ENCODE data around the gene THBS3. TPM values are rescaled to one million over a fixed set of nuclear protein-coding genes. Genes with fewer than 3 reads are reported as not detected.

THBS3 gene
- total RNA-seq, 1 donor from 2014 or later: 118 TPM

- H3K36me3 Mint-ChIP-seq (ENCODE audit: low read depth): peaks cover 20% of the 10 kb centered on the region
- H3K27ac Mint-ChIP-seq (ENCODE audit: unreplicated experiment): peak within 1 kb of the TSS; percentile 98
- TF ChIP-seq CTCF (IDR thresholded peaks at IDR 0.05): peak; percentile 96
- no peaks in the 10 kb centered on the region for H3K27me3 Mint-ChIP-seq (ENCODE audit: low read depth)
- peak within 1 kb of the TSS; percentile 97 for H3K4me3 Mint-ChIP-seq (ENCODE audit: unreplicated experiment)
- no peaks in the 10 kb centered on the region for H3K9me3 Mint-ChIP-seq (ENCODE audit: low read depth)
- H3K4me1 Mint-ChIP-seq (ENCODE audit: low read depth): peaks cover 54% of the 10 kb centered on the region
- DNase-seq (ENCODE audit: low spot score): peak; percentile 98
Observed at GRCh38 chr1:155172732-155173477, 34.8 kb downstream of the THBS3 start, which contains the start of gene KRTCAP2. TSS of gene KRTCAP2 (minus strand) at chr1:155173304. CDS start at chr1:155173224, 80 bp downstream.

GRCh38 chr1:155171836-155172731, 35.6 kb downstream of the THBS3 start:
- peak overlapping the region; percentile 97 for H3K4me3 Mint-ChIP-seq (ENCODE audit: unreplicated experiment)
- H3K27me3 Mint-ChIP-seq (ENCODE audit: low read depth): no peaks in the 10 kb centered on the region
- H3K27ac Mint-ChIP-seq (ENCODE audit: unreplicated experiment): peak overlapping the region; percentile 98
- peaks cover 15% of the 10 kb centered on the region for H3K36me3 Mint-ChIP-seq (ENCODE audit: low read depth)
- no peaks in the 10 kb centered on the region for H3K9me3 Mint-ChIP-seq (ENCODE audit: low read depth)
- H3K4me1 Mint-ChIP-seq (ENCODE audit: low read depth): peaks cover 60% of the 10 kb centered on the region
- peak; percentile 15 for DNase-seq (ENCODE audit: low spot score)
- TF ChIP-seq CTCF (IDR thresholded peaks at IDR 0.05): no peak

GRCh38 chr1:155170806-155171205, 36.9 kb downstream of the THBS3 start:
- Mint-ChIP-seq H3K4me1 (ENCODE audit: low read depth) (peaks cover 51% of the 10 kb centered on the region), H3K4me3 (ENCODE audit: unreplicated experiment) (no peak overlapping the region), H3K27ac (ENCODE audit: unreplicated experiment) (no peak overlapping the region), H3K27me3 (ENCODE audit: low read depth) (no peaks in the 10 kb centered on the region), H3K9me3 (ENCODE audit: low read depth) (no peaks in the 10 kb centered on the region), H3K36me3 (ENCODE audit: low read depth) (peaks cover 13% of the 10 kb centered on the region)
- DNase-seq (ENCODE audit: low spot score): no peak
- TF ChIP-seq CTCF (IDR thresholded peaks at IDR 0.05): no peak

- H3K4me1 Mint-ChIP-seq (ENCODE audit: low read depth): peaks cover 46% of the 10 kb centered on the region
- no peaks in the 10 kb centered on the region for H3K27me3 Mint-ChIP-seq (ENCODE audit: low read depth)
- TF ChIP-seq CTCF (IDR thresholded peaks at IDR 0.05): no peak
- H3K9me3 Mint-ChIP-seq (ENCODE audit: low read depth): no peaks in the 10 kb centered on the region
- no peak for DNase-seq (ENCODE audit: low spot score)
- H3K36me3 Mint-ChIP-seq (ENCODE audit: low read depth): peaks cover 13% of the 10 kb centered on the region
- H3K4me3 Mint-ChIP-seq (ENCODE audit: unreplicated experiment): no peak overlapping the region
- H3K27ac Mint-ChIP-seq (ENCODE audit: unreplicated experiment): no peak overlapping the region
Observed at GRCh38 chr1:155170101-155170785, 37.5 kb downstream of the THBS3 start.

- no peak for DNase-seq (ENCODE audit: low spot score)
- peaks cover 13% of the 10 kb centered on the region for H3K36me3 Mint-ChIP-seq (ENCODE audit: low read depth)
- no peaks in the 10 kb centered on the region for H3K27me3 Mint-ChIP-seq (ENCODE audit: low read depth)
- no peak overlapping the region for H3K4me3 Mint-ChIP-seq (ENCODE audit: unreplicated experiment)
- no peaks in the 10 kb centered on the region for H3K9me3 Mint-ChIP-seq (ENCODE audit: low read depth)
- peak overlapping the region; percentile 52 for H3K27ac Mint-ChIP-seq (ENCODE audit: unreplicated experiment)
- no peak for TF ChIP-seq CTCF (IDR thresholded peaks at IDR 0.05)
- H3K4me1 Mint-ChIP-seq (ENCODE audit: low read depth): peaks cover 39% of the 10 kb centered on the region
Observed at GRCh38 chr1:155169541-155169940, 38.2 kb downstream of the THBS3 start.
